BLaER1 (cell line): ENCODE data around the gene HOXC11.

ENCODE experiments used
- H3K27ac ChIP-seq: shearing (Covaris generic); formaldehyde crosslinking; 2 replicates; pipeline ENCODE4 v1.8.1; 2022
- H3K27me3 ChIP-seq: shearing (Covaris generic); formaldehyde crosslinking; 2 replicates; pipeline ENCODE4 v1.8.1; 2022
- H3K36me3 ChIP-seq: shearing (Covaris generic); formaldehyde crosslinking; 2 replicates; pipeline ENCODE4 v1.8.1; 2022
- H3K4me1 ChIP-seq: shearing (Covaris generic); formaldehyde crosslinking; 2 replicates; pipeline ENCODE4 v1.8.1; 2022
- H3K4me2 ChIP-seq: shearing (Covaris generic); formaldehyde crosslinking; 2 replicates; pipeline ENCODE4 v1.8.1; 2022
- H3K4me3 ChIP-seq: shearing (Covaris generic); formaldehyde crosslinking; 2 replicates; pipeline ENCODE4 v1.8.1; 2022
- H3K9ac ChIP-seq: shearing (Covaris generic); formaldehyde crosslinking; 2 replicates; pipeline ENCODE4 v1.8.1; 2022
- H3K9me3 ChIP-seq: shearing (Covaris generic); formaldehyde crosslinking; 2 replicates; pipeline ENCODE4 v1.8.1; 2022
- H4K20me1 ChIP-seq: shearing (Covaris generic); formaldehyde crosslinking; 2 replicates; pipeline ENCODE4 v1.8.1; 2022
- Cebpa-rat ChIP-seq: shearing (Covaris generic); IDR thresholded peaks from 2 replicates; pipeline ENCODE4 v1.8.1; 2022

HOXC11 gene

GRCh38 chr12:53951577-53952334 is 21.2 kb upstream of the HOXC11 start:
- Histone ChIP-seq H3K9me3 (peaks cover 27% of the 10 kb centered on the region), H4K20me1 (peaks cover 99% of the 10 kb centered on the region), H3K27ac (no peak overlapping the region), H3K36me3 (no peaks in the 10 kb centered on the region), H3K4me2 (no peak overlapping the region), H3K9ac (no peak overlapping the region), H3K4me1 (peaks cover 4% of the 10 kb centered on the region; the same call in 1 of the 2 replicates), H3K27me3 (peaks cover 100% of the 10 kb centered on the region), H3K4me3 (no peak overlapping the region)
- TF ChIP-seq Cebpa-rat, result no peak

GRCh38 chr12:53952335-53952694 is 20.6 kb upstream of the HOXC11 start:
- Histone ChIP-seq H3K9ac (no peak overlapping the region), H3K4me3 (no peak overlapping the region), H3K36me3 (no peaks in the 10 kb centered on the region), H3K27ac (no peak overlapping the region), H4K20me1 (peaks cover 100% of the 10 kb centered on the region), H3K27me3 (peaks cover 100% of the 10 kb centered on the region), H3K4me2 (no peak overlapping the region), H3K4me1 (peaks cover 9% of the 10 kb centered on the region; the same call in 1 of the 2 replicates), H3K9me3 (peaks cover 27% of the 10 kb centered on the region)
- no peak for TF ChIP-seq Cebpa-rat

GRCh38 chr12:53952871-53953734 is 19.8 kb upstream of the HOXC11 start:
- H3K4me3 ChIP-seq, result no peak overlapping the region
- peaks cover 27% of the 10 kb centered on the region for H3K9me3 ChIP-seq
- peaks cover 100% of the 10 kb centered on the region for H3K27me3 ChIP-seq
- no peak overlapping the region for H3K9ac ChIP-seq
- TF ChIP-seq Cebpa-rat, result no peak
- H4K20me1 ChIP-seq, result peaks cover 100% of the 10 kb centered on the region
- peaks cover 9% of the 10 kb centered on the region; the same call in 1 of the 2 replicates for H3K4me1 ChIP-seq
- no peaks in the 10 kb centered on the region for H3K36me3 ChIP-seq
- H3K27ac ChIP-seq, result no peak overlapping the region
- no peak overlapping the region for H3K4me2 ChIP-seq

- peaks cover 100% of the 10 kb centered on the region for H3K27me3 ChIP-seq
- peaks cover 27% of the 10 kb centered on the region for H3K9me3 ChIP-seq
- H3K27ac ChIP-seq, result no peak overlapping the region
Observed at GRCh38 chr12:53953831-53954693, 18.9 kb upstream of the HOXC11 start.

GRCh38 chr12:53954694-53955035 is 18.3 kb upstream of the HOXC11 start, which contains the start of gene HOXC12:
Gene HOXC12 (plus strand): TSS chr12:53954903. CDS start chr12:53954930, 27 bp downstream.
- no peak within 1 kb of the TSS for H3K4me2 ChIP-seq
- 0 out of 2 replicates have a peak within 1 kb of the TSS, but pooled peaks have one; percentile 14 for H3K4me3 ChIP-seq
- no peak within 1 kb of the TSS for H3K9ac ChIP-seq
- no peak for TF ChIP-seq Cebpa-rat
- no peak within 1 kb of the TSS for H3K27ac ChIP-seq
- H3K9me3 ChIP-seq, result peaks cover 27% of the 10 kb centered on the region
- H3K4me1 ChIP-seq, result peaks cover 9% of the 10 kb centered on the region; the same call in 1 of the 2 replicates
- H3K36me3 ChIP-seq, result no peaks in the 10 kb centered on the region
- H4K20me1 ChIP-seq, result peaks cover 100% of the 10 kb centered on the region
- peaks cover 100% of the 10 kb centered on the region for H3K27me3 ChIP-seq

More at GRCh38 chr12:53953831-53954693, 18.9 kb upstream of the HOXC11 start:
- Histone ChIP-seq H3K4me3 (no peak overlapping the region), H3K4me2 (no peak overlapping the region), H3K9ac (no peak overlapping the region), H3K36me3 (no peaks in the 10 kb centered on the region), H3K4me1 (peaks cover 9% of the 10 kb centered on the region; the same call in 1 of the 2 replicates), H4K20me1 (peaks cover 100% of the 10 kb centered on the region)
- no peak for TF ChIP-seq Cebpa-rat

GRCh38 chr12:53955036-53955775 is 17.7 kb upstream of the HOXC11 start:
- Histone ChIP-seq H3K27ac (no peak overlapping the region), H3K4me2 (no peak overlapping the region), H3K36me3 (no peaks in the 10 kb centered on the region), H4K20me1 (peaks cover 100% of the 10 kb centered on the region), H3K9ac (no peak overlapping the region), H3K27me3 (peaks cover 100% of the 10 kb centered on the region), H3K9me3 (peaks cover 27% of the 10 kb centered on the region), H3K4me1 (peaks cover 9% of the 10 kb centered on the region; the same call in 1 of the 2 replicates), H3K4me3 (0 out of 2 replicates have a peak overlapping the region, but pooled peaks have one; percentile 14)
- no peak for TF ChIP-seq Cebpa-rat

GRCh38 chr12:53955776-53956250 is 17.1 kb upstream of the HOXC11 start:
- H3K36me3 ChIP-seq, result no peaks in the 10 kb centered on the region
- no peak overlapping the region for H3K27ac ChIP-seq
- H3K4me2 ChIP-seq, result no peak overlapping the region
- peaks cover 100% of the 10 kb centered on the region for H3K27me3 ChIP-seq
- H4K20me1 ChIP-seq, result peaks cover 99% of the 10 kb centered on the region
- no peak overlapping the region for H3K4me3 ChIP-seq
- no peak for TF ChIP-seq Cebpa-rat
- H3K4me1 ChIP-seq, result peaks cover 9% of the 10 kb centered on the region; the same call in 1 of the 2 replicates
- H3K9me3 ChIP-seq, result peaks cover 28% of the 10 kb centered on the region
- no peak overlapping the region for H3K9ac ChIP-seq

- Histone ChIP-seq H3K4me3 (no peak overlapping the region), H3K4me1 (peaks cover 9% of the 10 kb centered on the region; the same call in 1 of the 2 replicates), H3K4me2 (no peak overlapping the region), H3K9ac (no peak overlapping the region), H3K27me3 (peaks cover 100% of the 10 kb centered on the region), H3K9me3 (peaks cover 33% of the 10 kb centered on the region), H3K27ac (no peak overlapping the region), H3K36me3 (no peaks in the 10 kb centered on the region), H4K20me1 (peaks cover 99% of the 10 kb centered on the region)
- no peak for TF ChIP-seq Cebpa-rat
Observed at GRCh38 chr12:53956251-53956887, 16.6 kb upstream of the HOXC11 start.
